ENCODE results near the gene USP5.

DNA sequence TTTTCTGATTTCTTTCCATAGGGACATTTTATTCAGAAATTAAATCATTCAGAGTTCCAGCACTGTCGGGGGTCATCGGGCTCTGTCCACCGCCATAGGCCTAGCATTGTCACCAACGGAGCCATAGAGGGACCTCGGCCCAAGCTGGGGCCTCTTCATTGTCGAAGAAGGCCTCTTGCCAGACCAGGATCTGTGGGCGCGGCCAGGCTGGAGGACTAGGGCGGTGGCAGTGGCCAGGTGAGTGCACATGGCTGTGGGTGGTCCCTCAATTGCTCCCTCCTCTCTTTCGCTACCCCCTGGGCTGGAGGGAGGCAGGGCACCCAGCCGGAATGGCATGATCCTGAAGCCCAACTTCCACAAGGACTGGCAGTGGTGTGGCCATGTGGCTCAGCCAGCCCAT lies 31.7 kb downstream of the USP5 start:
- TF ChIP-seq, protein P1, sequence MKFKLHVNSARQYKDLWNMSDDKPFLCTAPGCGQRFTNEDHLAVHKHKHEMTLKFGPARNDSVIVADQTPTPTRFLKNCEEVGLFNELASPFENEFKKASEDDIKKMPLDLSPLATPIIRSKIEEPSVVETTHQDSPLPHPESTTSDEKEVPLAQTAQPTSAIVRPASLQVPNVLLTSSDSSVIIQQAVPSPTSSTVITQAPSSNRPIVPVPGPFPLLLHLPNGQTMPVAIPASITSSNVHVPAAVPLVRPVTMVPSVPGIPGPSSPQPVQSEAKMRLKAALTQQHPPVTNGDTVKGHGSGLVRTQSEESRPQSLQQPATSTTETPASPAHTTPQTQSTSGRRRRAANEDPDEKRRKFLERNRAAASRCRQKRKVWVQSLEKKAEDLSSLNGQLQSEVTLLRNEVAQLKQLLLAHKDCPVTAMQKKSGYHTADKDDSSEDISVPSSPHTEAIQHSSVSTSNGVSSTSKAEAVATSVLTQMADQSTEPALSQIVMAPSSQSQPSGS (IDR thresholded peaks at IDR 0.05; ENCODE audit: low read length): no peak
- TF ChIP-seq SP2 (IDR thresholded peaks at IDR 0.05; ENCODE audit: low read length) (no peak), TAF1 (IDR thresholded peaks at IDR 0.05; ENCODE audit: low read depth, low read length) (no peak), EZH2 (IDR thresholded peaks at IDR 0.05; ENCODE audit: low read depth, low read length, severe bottlenecking) (no peak), CTBP2 (IDR thresholded peaks at IDR 0.05; ENCODE audit: borderline replicate concordance, insufficient read depth, insufficient read length, low read length) (no peak)
- TF ChIP-seq, protein P2, sequence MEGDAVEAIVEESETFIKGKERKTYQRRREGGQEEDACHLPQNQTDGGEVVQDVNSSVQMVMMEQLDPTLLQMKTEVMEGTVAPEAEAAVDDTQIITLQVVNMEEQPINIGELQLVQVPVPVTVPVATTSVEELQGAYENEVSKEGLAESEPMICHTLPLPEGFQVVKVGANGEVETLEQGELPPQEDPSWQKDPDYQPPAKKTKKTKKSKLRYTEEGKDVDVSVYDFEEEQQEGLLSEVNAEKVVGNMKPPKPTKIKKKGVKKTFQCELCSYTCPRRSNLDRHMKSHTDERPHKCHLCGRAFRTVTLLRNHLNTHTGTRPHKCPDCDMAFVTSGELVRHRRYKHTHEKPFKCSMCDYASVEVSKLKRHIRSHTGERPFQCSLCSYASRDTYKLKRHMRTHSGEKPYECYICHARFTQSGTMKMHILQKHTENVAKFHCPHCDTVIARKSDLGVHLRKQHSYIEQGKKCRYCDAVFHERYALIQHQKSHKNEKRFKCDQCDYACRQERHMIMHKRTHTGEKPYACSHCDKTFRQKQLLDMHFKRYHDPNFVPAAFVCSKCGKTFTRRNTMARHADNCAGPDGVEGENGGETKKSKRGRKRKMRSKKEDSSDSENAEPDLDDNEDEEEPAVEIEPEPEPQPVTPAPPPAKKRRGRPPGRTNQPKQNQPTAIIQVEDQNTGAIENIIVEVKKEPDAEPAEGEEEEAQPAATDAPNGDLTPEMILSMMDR (IDR thresholded peaks at IDR 0.05; ENCODE audit: control extremely low read depth in 1 of 3, insufficient read depth in 1 of 3, low read depth in 1 of 3, low read length in 3 of 3): no peak
- TF ChIP-seq, protein P3, sequence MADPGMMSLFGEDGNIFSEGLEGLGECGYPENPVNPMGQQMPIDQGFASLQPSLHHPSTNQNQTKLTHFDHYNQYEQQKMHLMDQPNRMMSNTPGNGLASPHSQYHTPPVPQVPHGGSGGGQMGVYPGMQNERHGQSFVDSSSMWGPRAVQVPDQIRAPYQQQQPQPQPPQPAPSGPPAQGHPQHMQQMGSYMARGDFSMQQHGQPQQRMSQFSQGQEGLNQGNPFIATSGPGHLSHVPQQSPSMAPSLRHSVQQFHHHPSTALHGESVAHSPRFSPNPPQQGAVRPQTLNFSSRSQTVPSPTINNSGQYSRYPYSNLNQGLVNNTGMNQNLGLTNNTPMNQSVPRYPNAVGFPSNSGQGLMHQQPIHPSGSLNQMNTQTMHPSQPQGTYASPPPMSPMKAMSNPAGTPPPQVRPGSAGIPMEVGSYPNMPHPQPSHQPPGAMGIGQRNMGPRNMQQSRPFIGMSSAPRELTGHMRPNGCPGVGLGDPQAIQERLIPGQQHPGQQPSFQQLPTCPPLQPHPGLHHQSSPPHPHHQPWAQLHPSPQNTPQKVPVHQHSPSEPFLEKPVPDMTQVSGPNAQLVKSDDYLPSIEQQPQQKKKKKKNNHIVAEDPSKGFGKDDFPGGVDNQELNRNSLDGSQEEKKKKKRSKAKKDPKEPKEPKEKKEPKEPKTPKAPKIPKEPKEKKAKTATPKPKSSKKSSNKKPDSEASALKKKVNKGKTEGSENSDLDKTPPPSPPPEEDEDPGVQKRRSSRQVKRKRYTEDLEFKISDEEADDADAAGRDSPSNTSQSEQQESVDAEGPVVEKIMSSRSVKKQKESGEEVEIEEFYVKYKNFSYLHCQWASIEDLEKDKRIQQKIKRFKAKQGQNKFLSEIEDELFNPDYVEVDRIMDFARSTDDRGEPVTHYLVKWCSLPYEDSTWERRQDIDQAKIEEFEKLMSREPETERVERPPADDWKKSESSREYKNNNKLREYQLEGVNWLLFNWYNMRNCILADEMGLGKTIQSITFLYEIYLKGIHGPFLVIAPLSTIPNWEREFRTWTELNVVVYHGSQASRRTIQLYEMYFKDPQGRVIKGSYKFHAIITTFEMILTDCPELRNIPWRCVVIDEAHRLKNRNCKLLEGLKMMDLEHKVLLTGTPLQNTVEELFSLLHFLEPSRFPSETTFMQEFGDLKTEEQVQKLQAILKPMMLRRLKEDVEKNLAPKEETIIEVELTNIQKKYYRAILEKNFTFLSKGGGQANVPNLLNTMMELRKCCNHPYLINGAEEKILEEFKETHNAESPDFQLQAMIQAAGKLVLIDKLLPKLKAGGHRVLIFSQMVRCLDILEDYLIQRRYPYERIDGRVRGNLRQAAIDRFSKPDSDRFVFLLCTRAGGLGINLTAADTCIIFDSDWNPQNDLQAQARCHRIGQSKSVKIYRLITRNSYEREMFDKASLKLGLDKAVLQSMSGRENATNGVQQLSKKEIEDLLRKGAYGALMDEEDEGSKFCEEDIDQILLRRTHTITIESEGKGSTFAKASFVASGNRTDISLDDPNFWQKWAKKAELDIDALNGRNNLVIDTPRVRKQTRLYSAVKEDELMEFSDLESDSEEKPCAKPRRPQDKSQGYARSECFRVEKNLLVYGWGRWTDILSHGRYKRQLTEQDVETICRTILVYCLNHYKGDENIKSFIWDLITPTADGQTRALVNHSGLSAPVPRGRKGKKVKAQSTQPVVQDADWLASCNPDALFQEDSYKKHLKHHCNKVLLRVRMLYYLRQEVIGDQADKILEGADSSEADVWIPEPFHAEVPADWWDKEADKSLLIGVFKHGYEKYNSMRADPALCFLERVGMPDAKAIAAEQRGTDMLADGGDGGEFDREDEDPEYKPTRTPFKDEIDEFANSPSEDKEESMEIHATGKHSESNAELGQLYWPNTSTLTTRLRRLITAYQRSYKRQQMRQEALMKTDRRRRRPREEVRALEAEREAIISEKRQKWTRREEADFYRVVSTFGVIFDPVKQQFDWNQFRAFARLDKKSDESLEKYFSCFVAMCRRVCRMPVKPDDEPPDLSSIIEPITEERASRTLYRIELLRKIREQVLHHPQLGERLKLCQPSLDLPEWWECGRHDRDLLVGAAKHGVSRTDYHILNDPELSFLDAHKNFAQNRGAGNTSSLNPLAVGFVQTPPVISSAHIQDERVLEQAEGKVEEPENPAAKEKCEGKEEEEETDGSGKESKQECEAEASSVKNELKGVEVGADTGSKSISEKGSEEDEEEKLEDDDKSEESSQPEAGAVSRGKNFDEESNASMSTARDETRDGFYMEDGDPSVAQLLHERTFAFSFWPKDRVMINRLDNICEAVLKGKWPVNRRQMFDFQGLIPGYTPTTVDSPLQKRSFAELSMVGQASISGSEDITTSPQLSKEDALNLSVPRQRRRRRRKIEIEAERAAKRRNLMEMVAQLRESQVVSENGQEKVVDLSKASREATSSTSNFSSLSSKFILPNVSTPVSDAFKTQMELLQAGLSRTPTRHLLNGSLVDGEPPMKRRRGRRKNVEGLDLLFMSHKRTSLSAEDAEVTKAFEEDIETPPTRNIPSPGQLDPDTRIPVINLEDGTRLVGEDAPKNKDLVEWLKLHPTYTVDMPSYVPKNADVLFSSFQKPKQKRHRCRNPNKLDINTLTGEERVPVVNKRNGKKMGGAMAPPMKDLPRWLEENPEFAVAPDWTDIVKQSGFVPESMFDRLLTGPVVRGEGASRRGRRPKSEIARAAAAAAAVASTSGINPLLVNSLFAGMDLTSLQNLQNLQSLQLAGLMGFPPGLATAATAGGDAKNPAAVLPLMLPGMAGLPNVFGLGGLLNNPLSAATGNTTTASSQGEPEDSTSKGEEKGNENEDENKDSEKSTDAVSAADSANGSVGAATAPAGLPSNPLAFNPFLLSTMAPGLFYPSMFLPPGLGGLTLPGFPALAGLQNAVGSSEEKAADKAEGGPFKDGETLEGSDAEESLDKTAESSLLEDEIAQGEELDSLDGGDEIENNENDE (IDR thresholded peaks at IDR 0.05; ENCODE audit: insufficient replicate concordance, low read length): no peak

All from H1 (cell line).